Endothelial cell of umbilical vein (primary cell): Measurements from ENCODE around the gene GAPVD1. TPM values are rescaled to one million over a fixed set of nuclear protein-coding genes. Genes with fewer than 3 reads are reported as not detected.

Experiments used
- BruUV-seq: library from RNA; stranded (reverse); fragments of 400-500 nt; replicated peaks from 2 replicates; lab custom pipeline; 2021; lab: Mats Ljungman, UMichigan
- CTCF ChIA-PET: fragments of 300-600, 350-600 bp; sonication (Branson Sonifier 250); formaldehyde crosslinking; loops from one replicate; lab custom pipeline; 2021; ENCODE audit warnings: antibody characterized with exemption, inconsistent platforms; lab: Charles Lee
- POLR2A ChIA-PET: fragments of 300-600, 350-600 bp; sonication (Branson Sonifier 250); formaldehyde crosslinking; loops from one replicate; lab custom pipeline; 2021; ENCODE audit warnings: antibody characterized with exemption, inconsistent platforms; lab: Charles Lee
- DNase-seq: peaks from one replicate; pipeline ENCODE4 v3.0.0-alpha.2; 2011; ENCODE audit warnings: low read depth, low spot score
- FAIRE-seq: peaks from 2 replicates; lab custom pipeline; 2011; peaks lifted over from hg19 to GRCh38; lab: Jason Lieb, UNC
- H2AFZ ChIP-seq: 2 replicates; pipeline ENCODE4 v1.6.0; 2012; ENCODE audit warnings: low read depth, low read length, control low read depth, inconsistent platforms
- H3K27ac ChIP-seq: 2 replicates; pipeline ENCODE4 v1.5.1; 2011; ENCODE audit warnings: low read depth, mild to moderate bottlenecking, control low read depth, low read length, moderate library complexity; ENCODE audit not compliant: insufficient read depth
- H3K27me3 ChIP-seq, 2 experiments: 2 replicates each; pipeline versions ENCODE4 v1.6.0 to v1.6.1; 2011; ENCODE audit warnings: low read length in 2 of 2, mixed read lengths in 1 of 2; ENCODE audit not compliant: control insufficient read depth in 2 of 2, insufficient read depth in 2 of 2
- H3K36me3 ChIP-seq, 2 experiments: 2 replicates in 1 of 2; 3 replicates in 1 of 2; pipeline ENCODE4 v1.5.1; 2011; ENCODE audit warnings: low read length in 2 of 2, mild to moderate bottlenecking in 1 of 2, moderate library complexity in 1 of 2; ENCODE audit not compliant: control insufficient read depth in 2 of 2, insufficient read depth in 2 of 2; ENCODE audit errors: extremely low read depth in 1 of 2
- H3K4me1 ChIP-seq: 3 replicates; pipeline ENCODE4 v1.5.1; 2011; ENCODE audit warnings: mild to moderate bottlenecking, low read length; ENCODE audit not compliant: control insufficient read depth, insufficient read depth; ENCODE audit errors: extremely low read depth
- H3K4me2 ChIP-seq: 2 replicates; pipeline ENCODE4 v1.6.1; 2011; ENCODE audit warnings: low read length, control low read depth, mixed read lengths; ENCODE audit not compliant: insufficient read depth
- H3K4me3 ChIP-seq, 3 experiments: fragments of 200-600 bp in 1 of 3; sonication (generic), shearing (Covaris generic) in 1 of 3; replicated peaks in 1 of 3; 2 replicates each; pipeline ENCODE4 v1.5.1; 2011 to 2016; ENCODE audit warnings: control low read depth in 3 of 3, low read length in 3 of 3, mild to moderate bottlenecking in 2 of 3, inconsistent platforms in 1 of 3, low read depth in 1 of 3, moderate library complexity in 1 of 3; ENCODE audit not compliant: insufficient read depth in 1 of 3
- H3K79me2 ChIP-seq: 2 replicates; pipeline ENCODE4 v1.6.0; 2012; ENCODE audit warnings: low read length, inconsistent platforms; ENCODE audit not compliant: control insufficient read depth, insufficient read depth
- H3K9ac ChIP-seq: replicated peaks from 2 replicates; pipeline ENCODE3; 2011; ENCODE audit warnings: low read length, control low read depth; ENCODE audit not compliant: insufficient read depth; ENCODE audit errors: extremely low read depth
- H3K9me1 ChIP-seq: replicated peaks from 3 replicates; pipeline ENCODE4 v1.6.0; 2011; ENCODE audit warnings: mild to moderate bottlenecking, low read length; ENCODE audit not compliant: control insufficient read depth, insufficient read depth; ENCODE audit errors: extremely low read depth
- H3K9me3 ChIP-seq: replicated peaks from 2 replicates; pipeline ENCODE4 v1.5.1; 2012; ENCODE audit warnings: low read length, inconsistent platforms; ENCODE audit not compliant: control insufficient read depth, insufficient read depth
- H4K20me1 ChIP-seq: replicated peaks from 2 replicates; pipeline ENCODE3; 2011; ENCODE audit warnings: mild to moderate bottlenecking, low read length; ENCODE audit not compliant: control insufficient read depth, insufficient read depth; ENCODE audit errors: extremely low read depth
- CTCF ChIP-seq, 2 donors: IDR thresholded peaks; 1 replicate in 1 of 2; 2 replicates in 1 of 2; pipeline ENCODE4 v1.5.1; 2011; ENCODE audit warnings: low read length in 2 of 2, mild to moderate bottlenecking in 2 of 2, moderate library complexity in 2 of 2, control low read depth in 1 of 2, inconsistent platforms in 1 of 2, low read depth in 1 of 2; ENCODE audit not compliant: insufficient read depth in 1 of 2; ENCODE audit errors: extremely low read depth in 1 of 2
- EZH2 ChIP-seq: IDR thresholded peaks from 2 replicates; pipeline ENCODE4 v1.6.1; 2012; ENCODE audit warnings: borderline replicate concordance, low read depth, mild to moderate bottlenecking, moderate library complexity, low read length, inconsistent platforms; ENCODE audit not compliant: severe bottlenecking
- FOS ChIP-seq: IDR thresholded peaks from 2 replicates; pipeline ENCODE4 v1.6.1; 2011; ENCODE audit warnings: mild to moderate bottlenecking, low read length, moderate library complexity, borderline replicate concordance; ENCODE audit not compliant: insufficient read depth
- GATA2 ChIP-seq: IDR thresholded peaks from 2 replicates; pipeline ENCODE4 v1.7.0; 2011; ENCODE audit warnings: low read depth, mild to moderate bottlenecking, moderate library complexity, mixed read lengths, low read length; ENCODE audit not compliant: insufficient read length, insufficient read depth
- JUN ChIP-seq: IDR thresholded peaks from 2 replicates; pipeline ENCODE4 v1.6.1; 2011; ENCODE audit warnings: borderline replicate concordance, low read depth; ENCODE audit not compliant: insufficient read length, insufficient read depth
- MAX ChIP-seq: IDR thresholded peaks from 2 replicates; pipeline ENCODE4 v1.6.1; 2011; ENCODE audit not compliant: insufficient read depth, insufficient read length
- MYC ChIP-seq: IDR thresholded peaks from one replicate; pipeline ENCODE4 v1.6.1; 2011; ENCODE audit warnings: mild to moderate bottlenecking, low read depth, low read length
- POLR2AphosphoS5 ChIP-seq: IDR thresholded peaks from 2 replicates; pipeline ENCODE4 v1.6.1; 2012; ENCODE audit warnings: low read depth, mild to moderate bottlenecking, control low read depth, low read length, moderate library complexity; ENCODE audit not compliant: insufficient read depth
- dilution Hi-C: fragments of 300-500 bp; cut with MboI; formaldehyde crosslinking; loops from one replicate; pipeline ENCODE4 v1.15.0; 2019; ENCODE audit warnings: low sequenced_read_pairs; ENCODE audit not compliant: extremely low pct_ligation_motif_present
- intact Hi-C: fragments of 100-400 bp; cut with micrococcal nuclease; formaldehyde crosslinking; loops from one replicate; pipeline ENCODE4 v1.10.0; 2022
- polyA plus RNA-seq, 4 experiments: library from polyadenylated mRNA; depleted of rRNA in 3 of 4; stranded (reverse) in 3 of 4; unstranded in 1 of 4; fragments of >200 nt; gene quantifications; 2 replicates each; pipeline versions ENCODE4 v1.2.1 to v1.2.3, GENCODE V29; 2011 to 2012; ENCODE audit warnings: missing spikeins in 1 of 4
- total RNA-seq: library from RNA; stranded (reverse); gene quantifications from 2 replicates; pipeline ENCODE4 v1.2.3, GENCODE V29; 2021

GAPVD1 gene
- total and polyA plus RNA-seq, 2 donors (not counting 3 experiments of a cell fraction or from before 2014, with no cell fraction given): 10.7 to 53.2 TPM

GRCh38 chr9:125396799-125397198, 135.2 kb downstream of the GAPVD1 start:
- Histone ChIP-seq H3K9me1 (no peaks in the 10 kb centered on the region), H3K27ac (no peak overlapping the region), H4K20me1 (no peaks in the 10 kb centered on the region), H3K79me2 (no peaks in the 10 kb centered on the region), H2AFZ (no peak overlapping the region), H3K4me2 (no peak overlapping the region), H3K4me1 (no peaks in the 10 kb centered on the region), H3K36me3 (no peaks in the 10 kb centered on the region), H3K9me3 (no peaks in the 10 kb centered on the region), H3K27me3 (no peaks in the 10 kb centered on the region), H3K9ac (no peak overlapping the region), H3K4me3 (no peak overlapping the region)
- FAIRE-seq: no peak
- POLR2A ChIA-PET: no interaction called here
- TF ChIP-seq POLR2AphosphoS5 (no peak), GATA2 (no peak), EZH2 (no peak), FOS (no peak), MAX (no peak), JUN (no peak), CTCF (IDR thresholded peaks at IDR 0.05; ENCODE audit: extremely low read depth in 1 of 2, insufficient read depth in 1 of 2, low read depth in 1 of 2, low read length in 2 of 2) (no peak), MYC (no peak)
- DNase-seq: no peak
- no TSS peak for BruUV-seq
- CTCF ChIA-PET: interaction anchor here (0.6 kb wide), 1 partner anchor 19 kb away, joined by 3 read pairs; no protein-coding TSS in a partner anchor
- intact Hi-C loops: no loop called here
- dilution Hi-C loops: no loop called here
